Heart left ventricle (tissue), 16 donors: Measurements from ENCODE around the gene MYLK3. TPM values are rescaled to one million over a fixed set of nuclear protein-coding genes. Genes with fewer than 3 reads are reported as not detected.

Experiments used
- ATAC-seq, 4 donors: fragments of 200-7000 bp; cut with Tn5 transposase; one replicate each; pipeline ENCODE4 v1.9.1; 2020 to 2022; ENCODE audit warnings: moderate library complexity in 4 of 4, mild to moderate bottlenecking in 3 of 4, moderate number of reproducible peaks in 1 of 4
- DNase-seq, 5 donors: peaks; one replicate each; pipeline ENCODE4 v3.0.0-alpha.2; 2020
- H3K27ac ChIP-seq, 12 donors: fragments of 200-600 bp; sonication (generic) in 4 of 12; one replicate each; pipeline versions ENCODE4 v1.5.0 to v1.8.0; 2016 to 2022; ENCODE audit warnings: mild to moderate bottlenecking in 2 of 12
- H3K27me3 ChIP-seq, 9 donors: fragments of 200-600 bp; sonication (generic) in 2 of 9; one replicate each; pipeline versions ENCODE4 v1.5.1 to v1.8.0; 2016 to 2022; ENCODE audit warnings: mild to moderate bottlenecking in 3 of 9
- H3K36me3 ChIP-seq, 9 donors: fragments of 200-600 bp; sonication (generic) in 2 of 9; one replicate each; pipeline versions ENCODE4 v1.5.0 to v1.8.0; 2018 to 2022; ENCODE audit warnings: mild to moderate bottlenecking in 2 of 9
- H3K4me1 ChIP-seq, 12 donors: fragments of 200-600 bp; sonication (generic) in 4 of 12; one replicate each; pipeline versions ENCODE4 v1.5.0 to v1.8.0; 2016 to 2022; ENCODE audit warnings: mild to moderate bottlenecking in 3 of 12
- H3K4me3 ChIP-seq, 12 donors: fragments of 200-600 bp; sonication (generic) in 4 of 12; one replicate each; pipeline versions ENCODE4 v1.5.0 to v1.8.0; 2017 to 2022; ENCODE audit warnings: mild to moderate bottlenecking in 9 of 12, moderate library complexity in 4 of 12
- H3K9me3 ChIP-seq, 12 donors: fragments of 200-600 bp; sonication (generic) in 4 of 12; one replicate each; pipeline versions ENCODE4 v1.5.0 to v1.8.0; 2016 to 2022; ENCODE audit warnings: mild to moderate bottlenecking in 1 of 12
- POLR2A ChIP-seq, 2 donors: fragments of 450-650 bp; IDR thresholded peaks; one replicate each; pipeline ENCODE4 v1.6.1; 2017; ENCODE audit warnings: antibody characterized with exemption in 2 of 2, mild to moderate bottlenecking in 2 of 2, moderate library complexity in 2 of 2
- WGBS, 4 donors: extraction: QIAGEN DNeasy Blood & Tissue Kit in 2 of 4; methylation state at CpG; one replicate each; pipeline versions ENCODE4 v1.1.5 to v1.1.7; 2013 to 2018; 5-methylcytosine and 5-hydroxymethylcytosine counted together
- intact Hi-C, 10 donors: fragments of 100-400 bp; cut with DNase I; formaldehyde crosslinking; loops; one replicate each; pipeline versions ENCODE4 v1.11.1 to v1.14.2; 2022
- polyA plus RNA-seq, 2 donors: library from polyadenylated mRNA; stranded (reverse); fragments of 200-250 nt; gene quantifications; one replicate each; pipeline ENCODE4 v1.2.3, GENCODE V29; 2013
- total RNA-seq, 9 donors: library from RNA; depleted of rRNA in 2 of 9; stranded (reverse); fragments of >200 nt in 2 of 9; fragmentation: NEBNext Ultra II Directional in 3 of 9; extraction: Animal tissue kit (Norgen Biotek cat#: 25700) in 3 of 9; gene quantifications; one replicate each; pipeline versions ENCODE4 v1.1.0 to v1.2.4, GENCODE V29; 2016 to 2023
- TF ChIP-seq, protein P1 (sequence below), 12 donors: fragments of 200-600 bp; sonication (generic) in 4 of 12; IDR thresholded peaks; one replicate each; pipeline versions ENCODE4 v1.5.0 to v1.8.0; 2018 to 2022; ENCODE audit warnings: antibody characterized with exemption in 12 of 12, mild to moderate bottlenecking in 5 of 12
- donor health status: ischemic (EF 13 %, LVEDD 7.1; RV severe dilation, severe dysfunction).
- donor health status: healthy with polysubstance abuse.
- donor health status: DM: no; HTN: yes; CAD: no.
- donor health status: DM: no; HTN: no; CAD: no.
- donor health status: ischemic (EF 25% LVEDD 6.9; RV normal size, moderate dysfunction).
- donor health status: ischemic (EF 25% LVEDD 5.7; RV mildly dilated, moderate dysfunction).
- donor health status: healthy.
- donor health status: DM: yes; HTN: yes; CAD: no.
- donor health status: ischemic (EF 35%, LVEDD 5.7; RV mildly dilated, moderate dysfunction).
- donor health status: nonischemic (EF 11% LVEDD 7.7; RV severe dilation, severe dysfunction).
- donor health status: DM: yes; HTN: yes; CAD: no.
- donor health status: PGD.
- donor health status: ischemic (EF 29% LVEDD 5.4; RV normal size, mild dysfunction).
- donor health status: nonischemic (EF 23%, LVEDD 6.1; RV moderate dilation, normal function).

MYLK3 gene
- total and polyA plus RNA-seq, 11 donors, result 76.4 to 374 (median 231) TPM

DNA sequence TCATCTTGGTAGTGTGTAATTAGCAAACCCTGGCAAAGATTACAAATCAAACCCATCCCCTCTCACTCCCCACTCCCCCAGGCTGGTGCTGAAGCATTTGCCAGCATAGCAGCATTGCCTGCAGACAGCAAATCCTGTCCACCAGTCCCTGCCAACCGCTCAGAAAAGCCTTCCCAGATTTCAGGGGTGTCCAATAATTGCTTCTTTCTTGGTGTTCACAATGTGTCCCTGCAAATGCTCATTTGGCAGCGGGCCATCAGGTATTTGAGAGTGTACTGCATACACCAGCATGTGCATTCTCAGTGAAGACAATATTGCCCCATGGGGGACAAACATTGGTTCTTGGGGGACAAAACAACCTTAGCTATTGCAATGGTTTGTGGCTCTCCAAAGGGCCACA, 30.5 kb downstream of the MYLK3 start:
- no peaks in the 10 kb centered on the region for H3K9me3 ChIP-seq
- peak overlapping the region in 2 of 12 donors; percentile 80 to 84 for H3K27ac ChIP-seq
- DNase-seq, result no peak
- peaks cover under 1 to 44% (median 13%) of the 10 kb centered on the region in 12 donors for H3K4me1 ChIP-seq
- H3K36me3 ChIP-seq, result peaks cover 0 to 62% (median 6%) of the 10 kb centered on the region in 9 donors
- H3K27me3 ChIP-seq, result no peaks in the 10 kb centered on the region
- no peak for ATAC-seq
- no peak overlapping the region for H3K4me3 ChIP-seq
- intact Hi-C loops, result no loop called here
- 73 to 80% (median 78%) methylated on average over 2 of the region's 2 CpGs for WGBS, 4 donors
- TF ChIP-seq, protein P1, sequence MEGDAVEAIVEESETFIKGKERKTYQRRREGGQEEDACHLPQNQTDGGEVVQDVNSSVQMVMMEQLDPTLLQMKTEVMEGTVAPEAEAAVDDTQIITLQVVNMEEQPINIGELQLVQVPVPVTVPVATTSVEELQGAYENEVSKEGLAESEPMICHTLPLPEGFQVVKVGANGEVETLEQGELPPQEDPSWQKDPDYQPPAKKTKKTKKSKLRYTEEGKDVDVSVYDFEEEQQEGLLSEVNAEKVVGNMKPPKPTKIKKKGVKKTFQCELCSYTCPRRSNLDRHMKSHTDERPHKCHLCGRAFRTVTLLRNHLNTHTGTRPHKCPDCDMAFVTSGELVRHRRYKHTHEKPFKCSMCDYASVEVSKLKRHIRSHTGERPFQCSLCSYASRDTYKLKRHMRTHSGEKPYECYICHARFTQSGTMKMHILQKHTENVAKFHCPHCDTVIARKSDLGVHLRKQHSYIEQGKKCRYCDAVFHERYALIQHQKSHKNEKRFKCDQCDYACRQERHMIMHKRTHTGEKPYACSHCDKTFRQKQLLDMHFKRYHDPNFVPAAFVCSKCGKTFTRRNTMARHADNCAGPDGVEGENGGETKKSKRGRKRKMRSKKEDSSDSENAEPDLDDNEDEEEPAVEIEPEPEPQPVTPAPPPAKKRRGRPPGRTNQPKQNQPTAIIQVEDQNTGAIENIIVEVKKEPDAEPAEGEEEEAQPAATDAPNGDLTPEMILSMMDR (IDR thresholded peaks at IDR 0.05), result no peak
- TF ChIP-seq POLR2A (IDR thresholded peaks at IDR 0.05), result no peak

DNA sequence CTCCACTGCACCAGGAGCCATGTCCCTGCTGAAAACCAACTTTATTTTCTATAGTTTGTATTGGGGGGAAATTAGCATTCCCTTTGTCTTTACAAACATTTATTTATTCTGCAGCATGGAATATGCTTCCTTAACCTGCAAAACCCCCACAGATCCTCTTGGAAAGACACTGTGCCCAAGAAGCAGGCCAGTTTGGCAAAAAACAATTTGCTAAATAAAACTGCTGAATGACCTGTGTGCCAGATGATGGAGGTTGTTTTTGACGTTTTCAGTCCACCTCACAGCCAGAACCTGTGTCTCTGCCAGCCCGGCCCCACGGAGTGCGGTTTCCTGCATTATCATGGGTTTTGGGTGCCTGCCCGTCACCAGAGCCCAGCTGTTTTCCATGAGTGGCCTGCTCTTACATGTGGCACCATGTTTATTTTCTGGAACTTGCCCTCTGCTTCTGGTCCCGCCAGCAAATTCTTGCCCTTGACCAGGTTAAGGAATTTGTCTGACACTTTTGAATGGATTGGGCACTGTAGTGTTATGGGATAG, 32.3 kb downstream of the MYLK3 start:
- peaks cover 0 to 52% (median 6%) of the 10 kb centered on the region in 9 donors for H3K36me3 ChIP-seq
- intact Hi-C loops, result no loop called here
- TF ChIP-seq, protein P1 (IDR thresholded peaks at IDR 0.05), result no peak
- TF ChIP-seq POLR2A (IDR thresholded peaks at IDR 0.05), result no peak
- H3K4me3 ChIP-seq, result no peak overlapping the region
- H3K27ac ChIP-seq, result peak overlapping the region in 11 of 12 donors; percentile 2 to 84 (median 54)
- peak; percentile 76 to 83 (median 78) for ATAC-seq
- no peaks in the 10 kb centered on the region for H3K9me3 ChIP-seq
- peak; percentile 78 to 90 (median 82) for DNase-seq
- H3K27me3 ChIP-seq, result no peaks in the 10 kb centered on the region
- WGBS, 4 donors, result 29 to 41% (median 38%) methylated on average over 5 to 6 of the region's 6 CpGs
- H3K4me1 ChIP-seq, result peaks cover 5 to 62% (median 20%) of the 10 kb centered on the region in 12 donors

DNA sequence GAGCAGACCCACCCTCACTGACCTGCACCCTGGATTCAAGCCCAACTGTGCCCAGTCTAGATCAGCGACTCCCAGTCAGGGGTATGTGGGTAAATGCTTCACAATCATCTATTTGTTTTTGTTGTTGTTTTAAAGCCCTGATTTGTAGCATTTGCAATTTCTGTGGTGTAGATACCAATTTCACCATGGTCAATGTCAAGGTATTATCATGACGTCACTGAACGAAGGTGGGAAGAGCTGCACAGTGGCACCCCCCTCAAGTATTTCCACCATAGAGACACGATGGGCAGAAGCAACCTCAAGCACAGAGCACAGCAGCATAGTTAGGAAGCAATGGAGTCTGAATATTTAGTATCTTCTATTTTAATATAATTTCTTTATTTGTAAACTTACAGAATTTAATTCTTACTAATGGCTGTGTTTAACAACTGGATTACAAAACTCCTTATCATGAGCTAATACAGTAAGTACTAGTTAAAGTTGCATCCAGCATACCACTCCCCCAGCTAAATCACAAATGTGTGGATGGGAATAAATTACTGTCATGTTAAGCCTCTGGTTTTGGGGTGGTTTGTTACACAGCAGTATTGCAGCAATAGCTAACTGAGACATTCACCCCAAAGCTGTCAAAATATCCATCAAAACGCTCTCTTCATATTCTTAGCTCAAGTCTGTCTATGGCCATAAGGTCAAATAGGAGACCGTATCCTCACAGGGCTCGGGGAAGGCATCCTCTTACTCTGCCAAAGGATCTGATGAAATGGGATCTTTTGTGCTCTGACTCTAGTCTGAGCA, 33.1 kb downstream of the MYLK3 start:
- Histone ChIP-seq H3K4me3 (no peak overlapping the region), H3K36me3 (peaks cover 0 to 48% (median 4%) of the 10 kb centered on the region in 9 donors), H3K27me3 (no peaks in the 10 kb centered on the region), H3K9me3 (no peaks in the 10 kb centered on the region), H3K4me1 (peaks cover 5 to 70% (median 29%) of the 10 kb centered on the region in 12 donors), H3K27ac (peak overlapping the region in 11 of 12 donors; percentile 6 to 84 (median 59))
- 62 to 81% (median 77%) methylated on average over 7 of the region's 7 CpGs for WGBS, 4 donors
- ATAC-seq, result no peak
- DNase-seq, result no peak
- intact Hi-C loops, result loop anchor here in 2 of 10 donors (5.0 kb wide), 2 partner anchors 42 to 47 kb away; no protein-coding TSS in a partner anchor
- no peak for TF ChIP-seq POLR2A (IDR thresholded peaks at IDR 0.05)
- TF ChIP-seq, protein P1 (IDR thresholded peaks at IDR 0.05), result no peak

DNA sequence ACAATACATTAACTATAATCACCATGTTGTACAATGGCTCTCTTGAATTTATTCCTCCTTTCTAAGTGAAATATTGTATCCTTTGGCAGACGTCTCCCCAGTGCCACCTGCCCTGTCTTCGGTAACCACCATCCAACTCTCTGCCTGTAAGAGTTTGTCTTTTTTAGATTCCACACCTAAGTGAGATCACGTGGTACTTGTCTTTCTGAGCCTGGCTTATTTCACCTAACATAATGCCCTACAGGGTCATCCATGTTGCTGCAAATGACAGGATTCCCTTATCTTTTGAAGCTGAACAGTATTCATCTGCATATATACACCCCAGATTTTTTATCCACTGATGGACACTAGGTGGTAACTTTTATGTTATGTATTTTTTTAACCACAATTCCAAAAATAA, 34.5 kb downstream of the MYLK3 start:
- Histone ChIP-seq H3K4me1 (peaks cover 5 to 73% (median 30%) of the 10 kb centered on the region in 12 donors), H3K27me3 (no peaks in the 10 kb centered on the region), H3K4me3 (no peak overlapping the region), H3K9me3 (no peaks in the 10 kb centered on the region), H3K27ac (peak overlapping the region in 10 of 12 donors; percentile 32 to 84 (median 68)), H3K36me3 (peaks cover 0 to 47% (median 6%) of the 10 kb centered on the region in 9 donors)
- peak in 1 of 5 donors; percentile 5 for DNase-seq
- TF ChIP-seq, protein P1 (IDR thresholded peaks at IDR 0.05), result no peak
- no peak for TF ChIP-seq POLR2A (IDR thresholded peaks at IDR 0.05)
- intact Hi-C loops, result loop anchor here in 2 of 10 donors (5.0 kb wide), 2 partner anchors 44 to 49 kb away; no protein-coding TSS in a partner anchor
- no peak for ATAC-seq
- WGBS, 4 donors, result 35 to 44% (median 38%) methylated on average over 3 of the region's 3 CpGs
